ENCODE measurements around the gene KIAA1671.

KIAA1671 gene

GRCh38 chr22:24952837-24953383, 394 bp downstream of the KIAA1671 start:
- DNase-seq (ENCODE audit: low read depth, low spot score) = no peak

GRCh38 chr22:24953384-24954113, 1.0 kb downstream of the KIAA1671 start:
- DNase-seq (ENCODE audit: low read depth, low spot score) = no peak

GRCh38 chr22:24954114-24954463, 1.6 kb downstream of the KIAA1671 start:
- DNase-seq (ENCODE audit: low read depth, low spot score) = no peak

- DNase-seq (ENCODE audit: low read depth, low spot score) = no peak
Measured at GRCh38 chr22:24954856-24955255, 2.3 kb downstream of the KIAA1671 start.

- no peak for DNase-seq (ENCODE audit: low read depth, low spot score)
Measured at GRCh38 chr22:24957043-24957442, 4.5 kb downstream of the KIAA1671 start.

- no peak for DNase-seq (ENCODE audit: low read depth, low spot score)
Measured at GRCh38 chr22:24961217-24961844, 8.8 kb downstream of the KIAA1671 start.

- no peak for DNase-seq (ENCODE audit: low read depth, low spot score)
Measured at GRCh38 chr22:24962094-24962493, 9.6 kb downstream of the KIAA1671 start.

GRCh38 chr22:24962835-24963234, 10.3 kb downstream of the KIAA1671 start:
- DNase-seq (ENCODE audit: low read depth, low spot score) = no peak

GRCh38 chr22:24964441-24964840, 11.9 kb downstream of the KIAA1671 start:
- no peak for DNase-seq (ENCODE audit: low read depth, low spot score)

- no peak for DNase-seq (ENCODE audit: low read depth, low spot score)
Measured at GRCh38 chr22:24965822-24966626, 13.5 kb downstream of the KIAA1671 start.

- no peak for DNase-seq (ENCODE audit: low read depth, low spot score)
Measured at GRCh38 chr22:24968066-24968561, 15.6 kb downstream of the KIAA1671 start.

GRCh38 chr22:24969560-24970301, 17.2 kb downstream of the KIAA1671 start:
- DNase-seq (ENCODE audit: low read depth, low spot score) = no peak

GRCh38 chr22:24972369-24972768, 19.9 kb downstream of the KIAA1671 start:
- no peak for DNase-seq (ENCODE audit: low read depth, low spot score)

GRCh38 chr22:24973872-24974271, 21.4 kb downstream of the KIAA1671 start:
- no peak for DNase-seq (ENCODE audit: low read depth, low spot score)

- no peak for DNase-seq (ENCODE audit: low read depth, low spot score)
Measured at GRCh38 chr22:24975125-24975640, 22.7 kb downstream of the KIAA1671 start.

- no peak for DNase-seq (ENCODE audit: low read depth, low spot score)
Measured at GRCh38 chr22:24975813-24976341, 23.4 kb downstream of the KIAA1671 start.

GRCh38 chr22:24976442-24977218, 24.1 kb downstream of the KIAA1671 start:
- no peak for DNase-seq (ENCODE audit: low read depth, low spot score)

- no peak for DNase-seq (ENCODE audit: low read depth, low spot score)
Measured at GRCh38 chr22:24977370-24978221, 25.1 kb downstream of the KIAA1671 start.

- no peak for DNase-seq (ENCODE audit: low read depth, low spot score)
Measured at GRCh38 chr22:24978308-24978707, 25.8 kb downstream of the KIAA1671 start.
